HepG2 (cell line): ENCODE measurements around the gene ARMC2. TPM values are rescaled to one million over a fixed set of nuclear protein-coding genes. Genes with fewer than 3 reads are reported as not detected.

Source experiments
- EP300 ChIP-seq, 3 experiments: sonication (generic) in 1 of 3; formaldehyde crosslinking in 1 of 3; IDR thresholded peaks; 2 replicates each; pipeline versions ENCODE4 v1.5.1 to v1.6.1; 2011 to 2020; ENCODE audit warnings: low read depth in 2 of 3, low read length in 2 of 3, borderline replicate concordance in 1 of 3, improper control_type of control experiment in 1 of 3, mild to moderate bottlenecking in 1 of 3, missing genetic modification reagents in 1 of 3, moderate library complexity in 1 of 3
- KLF6 ChIP-seq: IDR thresholded peaks from 2 replicates; pipeline ENCODE4 v1.8.0; 2016; ENCODE audit warnings: missing biosample characterization, missing genetic modification reagents
- ZNF276 ChIP-seq: sonication (generic); formaldehyde crosslinking; IDR thresholded peaks from 2 replicates; pipeline ENCODE4 v1.4.0; 2020; ENCODE audit warnings: mild to moderate bottlenecking, low read depth, missing genetic modification reagents
- ZNF512B ChIP-seq: sonication (generic); formaldehyde crosslinking; IDR thresholded peaks from 2 replicates; pipeline ENCODE4 v1.5.1; 2020; ENCODE audit warnings: missing genetic modification reagents, mild to moderate bottlenecking, borderline replicate concordance
- ZNF543 ChIP-seq: sonication (generic); formaldehyde crosslinking; IDR thresholded peaks from 2 replicates; pipeline ENCODE4 v1.4.0; 2020; ENCODE audit warnings: mild to moderate bottlenecking, missing genetic modification reagents
- polyA plus RNA-seq, 8 experiments: library from polyadenylated mRNA; depleted of rRNA in 3 of 8; stranded (reverse) in 7 of 8; unstranded in 1 of 8; fragments of >200 nt; fragmentation: Illumina TruSeq in 4 of 8; extraction: Trizol in 4 of 8; gene quantifications; 2 replicates each; pipeline versions ENCODE4 v1.2.1 to v1.2.3, GENCODE V29; 2011 to 2016; ENCODE audit warnings: low read depth in 4 of 8, missing spikeins in 1 of 8, mixed read lengths in 1 of 8; ENCODE audit not compliant: insufficient read depth in 1 of 8
- total RNA-seq, 5 experiments: library from RNA; depleted of rRNA; stranded (reverse); fragments of >200 nt; fragmentation: Illumina TruSeq; extraction: Trizol; gene quantifications; 2 replicates each; pipeline ENCODE4 v1.2.3, GENCODE V29; 2016; ENCODE audit warnings: low read depth in 1 of 5

ARMC2 gene
- total and polyA plus RNA-seq, 2 of the 13 experiments (the other 11 are each of a cell fraction or from before 2014, with no cell fraction given) = 1.4 to 3.2 TPM

GRCh38 chr6:108848116-108848868 is at the start of gene ARMC2 (continued):
- TF ChIP-seq ZNF276 (CRISPR knock-in tag) (no peak), EP300 (IDR thresholded peaks at IDR 0.05; ENCODE audit: low read depth in 2 of 2, low read length in 2 of 2) (no peak), EP300 (CRISPR knock-in tag; IDR thresholded peaks at IDR 0.05; ENCODE audit: borderline replicate concordance) (no peak), ZNF543 (CRISPR knock-in tag) (0 out of 2 replicates have a peak, but pooled peaks have one; percentile 42), ZNF512B (CRISPR knock-in tag) (no peak), KLF6 (peak; percentile 77; the same call in 1 of the 2 replicates)
